HUES6 (cell line): Measurements from ENCODE around the gene RREB1.

Experiments
- H3K27ac ChIP-seq: 2 replicates; pipeline ENCODE4 v1.7.0; 2013; ENCODE audit warnings: low read depth, mild to moderate bottlenecking, low read length, inconsistent platforms
- H3K27me3 ChIP-seq: 2 replicates; pipeline ENCODE4 v1.6.1; 2013; ENCODE audit warnings: low read length; ENCODE audit not compliant: control insufficient read depth, insufficient read depth
- H3K36me3 ChIP-seq: 2 replicates; pipeline ENCODE4 v1.6.1; 2013; ENCODE audit warnings: low read length; ENCODE audit not compliant: control insufficient read depth, insufficient read depth
- H3K4me1 ChIP-seq: 2 replicates; pipeline ENCODE4 v1.6.1; 2013; ENCODE audit warnings: low read length; ENCODE audit not compliant: control insufficient read depth, insufficient read depth
- H3K4me3 ChIP-seq: 2 replicates; pipeline ENCODE4 v1.5.1; 2013; ENCODE audit warnings: low read depth, low read length
- H3K9ac ChIP-seq: one replicate; pipeline ENCODE4 v1.6.1; 2013; ENCODE audit warnings: mild to moderate bottlenecking, low read length
- H3K9me3 ChIP-seq: 2 replicates; pipeline ENCODE4 v1.6.1; 2013; ENCODE audit warnings: low read depth, low read length; ENCODE audit not compliant: control insufficient read depth, insufficient read depth

Gene RREB1

GRCh38 chr6:7249946-7250643 is 142.3 kb downstream of the RREB1 start:
- H3K36me3 ChIP-seq: peaks cover 51% of the 10 kb centered on the region
- no peak overlapping the region for H3K4me3 ChIP-seq
- H3K9ac ChIP-seq: no peak overlapping the region
- 0 out of 2 replicates have a peak, but pooled peaks cover 2% of the 10 kb centered on the region for H3K9me3 ChIP-seq
- no peaks in the 10 kb centered on the region for H3K4me1 ChIP-seq
- no peak overlapping the region for H3K27ac ChIP-seq
- H3K27me3 ChIP-seq: no peaks in the 10 kb centered on the region

- peaks cover 9% of the 10 kb centered on the region for H3K9me3 ChIP-seq
- peaks cover 47% of the 10 kb centered on the region for H3K36me3 ChIP-seq
- H3K4me1 ChIP-seq: no peaks in the 10 kb centered on the region
These were observed 143.1 kb downstream of the RREB1 start for GRCh38 chr6:7250812-7251211.

GRCh38 chr6:7251646-7252260 is 144.0 kb downstream of the RREB1 start:
- Histone ChIP-seq H3K9ac (no peak overlapping the region), H3K27ac (no peak overlapping the region), H3K27me3 (no peaks in the 10 kb centered on the region), H3K9me3 (peaks cover 18% of the 10 kb centered on the region), H3K4me3 (no peak overlapping the region), H3K36me3 (peaks cover 43% of the 10 kb centered on the region), H3K4me1 (no peaks in the 10 kb centered on the region)

More at GRCh38 chr6:7250812-7251211, 143.1 kb downstream of the RREB1 start:
- H3K9ac ChIP-seq: no peak overlapping the region
- no peak overlapping the region for H3K27ac ChIP-seq
- H3K27me3 ChIP-seq: no peaks in the 10 kb centered on the region
- H3K4me3 ChIP-seq: no peak overlapping the region

- Histone ChIP-seq H3K27ac (no peak overlapping the region), H3K27me3 (no peaks in the 10 kb centered on the region), H3K9ac (no peak overlapping the region), H3K4me3 (no peak overlapping the region), H3K36me3 (peaks cover 37% of the 10 kb centered on the region), H3K9me3 (peaks cover 20% of the 10 kb centered on the region), H3K4me1 (no peaks in the 10 kb centered on the region)
These were observed 144.6 kb downstream of the RREB1 start for GRCh38 chr6:7252390-7252789.

- no peak overlapping the region for H3K4me3 ChIP-seq
- H3K27me3 ChIP-seq: no peaks in the 10 kb centered on the region
These were observed 147.4 kb downstream of the RREB1 start for GRCh38 chr6:7254980-7255835.

GRCh38 chr6:7255918-7256317 is 148.2 kb downstream of the RREB1 start:
- Histone ChIP-seq H3K4me3 (no peak overlapping the region), H3K4me1 (peaks cover 8% of the 10 kb centered on the region), H3K27ac (no peak overlapping the region), H3K27me3 (no peaks in the 10 kb centered on the region), H3K36me3 (peaks cover 6% of the 10 kb centered on the region; the same call in 1 of the 2 replicates), H3K9me3 (peaks cover 20% of the 10 kb centered on the region), H3K9ac (no peak overlapping the region)

More at GRCh38 chr6:7254980-7255835, 147.4 kb downstream of the RREB1 start:
- peaks cover 20% of the 10 kb centered on the region for H3K9me3 ChIP-seq
- H3K36me3 ChIP-seq: peaks cover 11% of the 10 kb centered on the region; the same call in 1 of the 2 replicates
- no peak overlapping the region for H3K27ac ChIP-seq
- no peak overlapping the region for H3K9ac ChIP-seq
- H3K4me1 ChIP-seq: peaks cover under 1% of the 10 kb centered on the region

GRCh38 chr6:7256785-7257184 is 149.0 kb downstream of the RREB1 start:
- Histone ChIP-seq H3K4me1 (peaks cover 9% of the 10 kb centered on the region), H3K4me3 (no peak overlapping the region), H3K9me3 (peaks cover 20% of the 10 kb centered on the region), H3K9ac (no peak overlapping the region), H3K27ac (no peak overlapping the region), H3K36me3 (peaks cover 4% of the 10 kb centered on the region; the same call in 1 of the 2 replicates), H3K27me3 (no peaks in the 10 kb centered on the region)

- H3K9me3 ChIP-seq: peaks cover 20% of the 10 kb centered on the region
These were observed 149.9 kb downstream of the RREB1 start for GRCh38 chr6:7257521-7258230.

GRCh38 chr6:7258231-7258763 is 150.5 kb downstream of the RREB1 start:
- Histone ChIP-seq H3K9me3 (peaks cover 20% of the 10 kb centered on the region), H3K36me3 (no peaks in the 10 kb centered on the region), H3K4me3 (no peak overlapping the region), H3K27ac (no peak overlapping the region), H3K9ac (no peak overlapping the region), H3K4me1 (peaks cover 16% of the 10 kb centered on the region), H3K27me3 (no peaks in the 10 kb centered on the region)

More at GRCh38 chr6:7257521-7258230, 149.9 kb downstream of the RREB1 start:
- no peak overlapping the region for H3K4me3 ChIP-seq
- peaks cover 16% of the 10 kb centered on the region for H3K4me1 ChIP-seq
- no peaks in the 10 kb centered on the region for H3K36me3 ChIP-seq
- no peak overlapping the region for H3K27ac ChIP-seq
- no peak overlapping the region for H3K9ac ChIP-seq
- H3K27me3 ChIP-seq: no peaks in the 10 kb centered on the region

GRCh38 chr6:7260291-7261031 is 152.7 kb downstream of the RREB1 start:
- Histone ChIP-seq H3K4me3 (peak overlapping the region; percentile 72), H3K9ac (peak overlapping the region; percentile 72), H3K9me3 (peaks cover 14% of the 10 kb centered on the region), H3K36me3 (no peaks in the 10 kb centered on the region), H3K27me3 (no peaks in the 10 kb centered on the region), H3K4me1 (peaks cover 16% of the 10 kb centered on the region), H3K27ac (no peak overlapping the region)
